NOMO-1 treated with dmso at 0.1 percent for 144 hours (cell line): ENCODE measurements around the gene TSPAN18.

Experiments used
- DNase-seq: peaks from one replicate; lab custom pipeline; 2025; ENCODE audit not compliant: unreplicated experiment; lab: John Stamatoyannopoulos, UW

The TSPAN18 gene

GRCh38 chr11:44861849-44862557 is 135.2 kb downstream of the TSPAN18 start:
- peak; percentile 95 for DNase-seq

DNA sequence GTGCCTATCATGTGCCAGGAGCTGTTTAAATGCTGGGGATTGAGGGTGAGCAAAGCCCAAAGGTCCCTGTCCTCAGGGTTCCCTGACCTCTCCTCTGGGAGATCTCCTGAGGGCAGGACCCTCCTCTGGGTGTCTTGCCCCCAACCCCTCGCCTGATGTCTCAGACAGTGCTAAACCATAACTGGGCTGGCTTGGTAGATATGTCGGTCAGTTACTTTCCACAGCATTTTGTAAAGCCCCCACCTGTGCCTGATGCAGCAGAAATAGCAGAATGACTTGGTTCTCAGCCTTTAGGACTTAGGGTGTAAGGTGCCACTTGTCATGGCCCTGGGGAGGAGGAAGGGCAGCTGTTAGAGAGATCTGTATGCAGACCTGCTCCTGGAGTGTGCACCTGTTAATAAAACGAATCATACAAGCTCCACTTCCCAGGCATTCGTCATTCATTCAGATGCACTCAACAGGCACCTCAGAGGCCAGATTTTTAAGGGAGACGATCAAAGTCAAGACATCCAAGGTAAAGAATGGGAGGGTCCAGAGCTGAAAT is 135.9 kb downstream of the TSPAN18 start:
- DNase-seq, result no peak

GRCh38 chr11:44863231-44863630 is 136.5 kb downstream of the TSPAN18 start:
- no peak for DNase-seq

- DNase-seq, result no peak
These were observed 139.1 kb downstream of the TSPAN18 start for GRCh38 chr11:44865866-44866272.

- DNase-seq, result no peak
These were observed 139.5 kb downstream of the TSPAN18 start for GRCh38 chr11:44866286-44866685.

GRCh38 chr11:44868021-44868420 is 141.3 kb downstream of the TSPAN18 start:
- no peak for DNase-seq

DNA sequence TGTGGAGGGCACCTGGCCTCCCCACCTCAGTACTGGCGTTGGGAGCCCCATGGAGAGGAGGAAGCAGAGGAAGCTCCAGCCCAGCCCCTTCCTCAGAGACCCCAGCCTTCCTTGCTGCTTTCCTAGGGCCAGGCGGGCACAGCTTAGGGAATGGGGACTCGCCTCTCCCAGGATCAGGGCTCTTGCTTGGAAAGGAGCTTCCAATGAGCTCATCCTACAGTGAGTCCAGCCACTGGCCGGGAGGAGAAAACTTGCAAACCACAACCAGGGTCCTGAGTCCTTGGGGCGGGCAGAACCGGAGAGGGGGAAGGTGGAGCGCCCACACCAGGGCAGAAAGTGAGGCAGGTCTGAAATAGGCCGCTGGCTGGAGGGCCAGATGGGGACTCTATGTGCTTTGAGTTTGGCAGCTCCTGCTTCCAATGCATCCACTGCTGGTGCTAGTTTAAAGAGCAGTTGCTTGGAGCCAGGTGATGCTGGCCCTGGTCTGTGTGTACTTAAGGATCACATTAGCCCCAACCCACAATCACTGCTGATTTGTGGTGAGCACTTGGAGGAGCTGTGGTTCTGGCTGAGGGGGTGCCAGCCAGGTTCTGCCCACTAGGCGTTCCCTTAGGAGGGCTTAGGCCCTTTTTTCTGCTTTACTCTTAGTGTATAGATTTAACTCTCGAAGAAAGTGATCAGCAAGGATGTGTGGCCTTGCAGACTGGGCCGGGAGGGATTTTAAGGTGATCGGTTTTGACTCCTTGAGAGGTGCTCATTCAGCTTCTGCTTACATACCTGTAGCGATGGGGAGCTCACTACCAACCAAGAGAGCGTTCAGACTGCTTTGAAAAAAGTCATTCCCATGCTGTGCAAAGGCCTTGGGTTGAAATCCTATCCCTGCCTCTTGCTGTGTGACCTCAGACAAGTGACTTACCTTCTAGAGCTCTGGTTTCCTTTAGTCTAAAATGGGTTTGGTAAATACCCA is 142.0 kb downstream of the TSPAN18 start:
- no peak for DNase-seq

GRCh38 chr11:44870181-44870580 is 143.4 kb downstream of the TSPAN18 start:
- no peak for DNase-seq

DNA sequence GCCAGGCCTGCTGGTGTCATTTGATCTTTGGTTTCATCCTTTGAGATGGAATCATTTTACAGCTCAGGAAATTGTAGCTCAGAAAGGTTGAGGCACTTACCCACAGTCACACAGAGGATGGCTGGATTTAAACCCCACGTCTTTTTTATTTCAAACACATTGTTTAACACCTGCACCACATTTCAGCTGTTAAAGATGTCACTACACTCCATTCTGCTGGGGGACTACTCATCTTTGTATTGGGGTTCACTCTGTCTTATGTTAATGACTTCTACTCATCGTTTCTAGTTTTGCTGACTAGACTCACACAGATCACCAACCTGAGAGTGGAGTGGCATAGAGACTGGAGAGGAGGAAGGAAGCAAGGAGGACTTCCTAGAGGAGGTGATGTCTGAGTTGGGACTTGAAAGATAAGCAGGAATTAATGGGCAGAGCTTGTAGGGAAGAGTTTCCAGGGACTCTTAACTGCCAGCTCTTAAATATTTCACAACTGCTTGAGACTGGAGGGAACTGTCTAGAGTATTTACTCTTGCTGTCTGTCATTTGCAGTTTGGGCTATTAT is 143.9 kb downstream of the TSPAN18 start:
- DNase-seq, result no peak

- peak; percentile 59 for DNase-seq
These were observed 144.9 kb downstream of the TSPAN18 start for GRCh38 chr11:44871682-44872081.

DNA sequence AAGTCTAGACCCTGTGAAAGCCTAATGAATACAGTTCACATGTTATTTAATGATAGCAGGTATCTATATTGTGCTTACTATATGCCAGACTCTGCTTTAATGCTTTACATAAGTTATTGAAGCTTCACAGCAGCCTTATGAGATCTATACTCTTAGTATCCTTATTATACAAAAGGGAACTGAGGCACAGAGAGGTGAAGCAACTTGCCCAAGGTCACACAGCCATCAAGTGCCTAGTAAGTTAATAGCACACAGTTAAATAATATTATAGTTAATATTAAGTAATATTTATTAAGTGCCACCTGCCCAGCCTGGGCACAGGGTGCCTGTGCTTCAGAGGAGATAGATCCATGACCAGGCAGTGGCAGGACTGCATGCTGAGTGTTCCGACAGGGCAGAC is 145.8 kb downstream of the TSPAN18 start:
- DNase-seq, result no peak

DNA sequence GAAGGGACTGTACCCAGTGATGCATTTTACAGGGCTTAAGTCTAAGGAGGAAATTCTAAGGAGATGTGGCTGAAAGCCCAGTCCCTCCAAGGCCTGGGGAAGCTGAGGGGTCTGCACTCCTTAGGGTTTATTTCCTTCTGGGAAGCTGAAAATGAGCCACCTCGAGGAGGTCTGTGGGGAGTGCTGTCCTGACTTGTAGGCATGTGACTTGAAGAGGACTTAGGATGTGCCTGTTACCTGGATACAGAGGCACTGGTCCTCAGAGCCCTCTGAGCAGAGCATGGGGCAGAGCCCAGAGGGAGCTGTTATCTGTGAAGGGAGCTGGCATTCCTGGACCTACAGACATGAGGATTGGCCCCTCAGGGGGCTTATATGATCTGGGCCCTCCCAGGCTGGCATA is 146.8 kb downstream of the TSPAN18 start:
- no peak for DNase-seq

DNA sequence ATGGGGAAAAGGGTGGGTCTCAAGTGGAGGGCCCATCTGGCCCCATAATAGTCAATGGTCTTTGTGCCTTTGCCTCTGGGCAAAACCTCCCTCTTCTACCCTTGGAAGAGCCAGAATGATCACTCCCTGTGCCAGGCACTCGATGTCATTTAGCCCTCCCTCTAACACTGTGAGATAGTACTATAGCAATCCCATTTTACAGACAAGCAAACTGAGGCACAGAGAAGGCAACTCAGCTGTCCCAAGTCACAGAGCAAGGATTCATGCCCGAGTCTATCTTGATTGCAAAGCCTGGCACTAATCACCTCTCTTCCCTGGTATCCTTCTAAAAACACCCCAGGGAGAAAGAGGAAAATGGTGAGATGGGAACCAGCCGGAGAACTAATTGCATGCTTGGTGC is 147.5 kb downstream of the TSPAN18 start:
- DNase-seq, result no peak

DNA sequence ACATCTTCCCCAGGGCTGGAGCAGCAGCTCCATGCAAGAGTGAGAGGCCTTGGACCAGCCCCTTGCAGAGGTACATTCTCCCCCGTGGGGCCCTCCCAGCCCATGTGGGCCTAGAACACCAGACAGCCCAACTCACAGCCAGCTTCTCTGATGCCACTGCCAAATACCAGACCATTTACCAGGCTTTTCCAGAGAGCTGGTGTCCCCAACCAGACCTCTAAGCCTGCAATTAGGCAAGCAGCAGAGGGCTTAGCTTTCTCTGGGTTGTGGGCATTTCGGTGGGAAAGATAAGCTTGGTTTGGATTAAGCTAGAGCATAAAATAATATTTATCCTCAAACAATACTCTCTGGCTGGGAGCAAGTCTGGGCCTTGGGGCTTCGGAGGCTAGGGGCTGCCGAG is 148.3 kb downstream of the TSPAN18 start:
- no peak for DNase-seq

GRCh38 chr11:44876194-44876723 is 149.5 kb downstream of the TSPAN18 start:
- DNase-seq, result no peak

DNA sequence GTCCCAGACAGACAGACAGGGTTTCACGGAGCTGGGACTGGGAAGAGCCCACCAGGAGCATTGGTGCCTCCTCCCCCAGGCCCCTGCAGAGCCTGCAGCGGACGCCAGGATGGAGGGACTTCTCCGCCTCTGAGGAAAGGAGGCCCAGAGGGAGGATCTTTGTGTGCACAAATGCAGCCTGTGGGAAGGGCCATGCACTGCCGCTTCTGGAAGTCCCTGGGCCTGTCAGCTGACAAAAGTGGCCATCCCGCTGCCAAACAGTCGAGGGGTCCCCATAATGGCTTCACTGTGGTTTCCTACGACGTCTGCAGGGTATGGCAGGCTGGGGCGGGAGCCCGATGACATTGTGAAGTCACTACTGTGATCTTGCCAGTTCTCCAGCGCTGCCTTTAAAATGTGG is 150.1 kb downstream of the TSPAN18 start:
- no peak for DNase-seq

- no peak for DNase-seq
These were observed 151.1 kb downstream of the TSPAN18 start for GRCh38 chr11:44877571-44878497.

- DNase-seq, result no peak
These were observed 151.9 kb downstream of the TSPAN18 start for GRCh38 chr11:44878711-44879110.

- DNase-seq, result no peak
These were observed 152.7 kb downstream of the TSPAN18 start for GRCh38 chr11:44879432-44879831.

- DNase-seq, result no peak
These were observed 153.7 kb downstream of the TSPAN18 start for GRCh38 chr11:44880511-44880910.
